Left renal cortex interstitium (tissue), 4 donors: Measurements from ENCODE around the gene TRIP6. TPM values are rescaled to one million over a fixed set of nuclear protein-coding genes. Genes with fewer than 3 reads are reported as not detected.

Experiments used
- DNase-seq, 4 donors: peaks; one replicate each; pipeline ENCODE4 v3.0.0-alpha.2; 2013; ENCODE audit warnings: low read depth in 4 of 4, low spot score in 2 of 4, missing footprints in 1 of 4
- polyA plus RNA-seq, 4 donors: library from polyadenylated mRNA; unstranded; fragments of 120-200 nt; gene quantifications; one replicate each; pipeline ENCODE4 v1.2.1, GENCODE V29; 2013; ENCODE audit not compliant: insufficient read length in 4 of 4

Gene TRIP6
- polyA plus RNA-seq, 4 donors = 67.7 to 108 (median 89.7) TPM

- no peak for DNase-seq
Measured at GRCh38 chr7:100888988-100889750, 22.0 kb downstream of the TRIP6 start, which contains the start of gene UFSP1. Gene UFSP1 (minus strand): TSS chr7:100889715. CDS start chr7:100889271, 444 bp downstream.

GRCh38 chr7:100890653-100891567, 23.7 kb downstream of the TRIP6 start:
- no peak for DNase-seq

- DNase-seq = no peak
Measured at GRCh38 chr7:100891568-100892247, 24.5 kb downstream of the TRIP6 start.

- DNase-seq = no peak
Measured at GRCh38 chr7:100892364-100893317, 25.5 kb downstream of the TRIP6 start.

GRCh38 chr7:100893318-100893895, 26.2 kb downstream of the TRIP6 start:
- no peak for DNase-seq

GRCh38 chr7:100893910-100894721, 26.9 kb downstream of the TRIP6 start:
- no peak for DNase-seq

- DNase-seq = peak in 1 of 4 donors; percentile 34
Measured at GRCh38 chr7:100894860-100895700, 27.9 kb downstream of the TRIP6 start.

- no peak for DNase-seq
Measured at GRCh38 chr7:100895701-100895955, 28.4 kb downstream of the TRIP6 start, which contains the start of gene ACHE. Gene ACHE (minus strand): TSS chr7:100895888. CDS start chr7:100894232, 1,656 bp downstream.

GRCh38 chr7:100895956-100896731, 29.0 kb downstream of the TRIP6 start:
- DNase-seq = no peak

- DNase-seq = no peak
Measured at GRCh38 chr7:100896732-100897608, 29.8 kb downstream of the TRIP6 start.

- DNase-seq = no peak
Measured at GRCh38 chr7:100897772-100898454, 30.7 kb downstream of the TRIP6 start.

GRCh38 chr7:100899432-100899831, 32.2 kb downstream of the TRIP6 start:
- DNase-seq = no peak

- no peak for DNase-seq
Measured at GRCh38 chr7:100900978-100901377, 33.8 kb downstream of the TRIP6 start.

- no peak for DNase-seq
Measured at GRCh38 chr7:100901921-100902332, 34.7 kb downstream of the TRIP6 start.

GRCh38 chr7:100902638-100903037, 35.5 kb downstream of the TRIP6 start:
- DNase-seq = no peak

- DNase-seq = no peak
Measured at GRCh38 chr7:100908512-100908911, 41.3 kb downstream of the TRIP6 start.
